HPDE6-E6E7 (cell line): ENCODE results near the gene SESN1.

Experiments used
- DNase-seq: peaks from one replicate; pipeline ENCODE4 v3.0.0; 2011; ENCODE audit warnings: missing footprints; ENCODE audit errors: extremely low spot score

SESN1 gene

GRCh38 chr6:108940741-108941140 lies 153.9 kb downstream of the SESN1 start:
- no peak for DNase-seq

DNA sequence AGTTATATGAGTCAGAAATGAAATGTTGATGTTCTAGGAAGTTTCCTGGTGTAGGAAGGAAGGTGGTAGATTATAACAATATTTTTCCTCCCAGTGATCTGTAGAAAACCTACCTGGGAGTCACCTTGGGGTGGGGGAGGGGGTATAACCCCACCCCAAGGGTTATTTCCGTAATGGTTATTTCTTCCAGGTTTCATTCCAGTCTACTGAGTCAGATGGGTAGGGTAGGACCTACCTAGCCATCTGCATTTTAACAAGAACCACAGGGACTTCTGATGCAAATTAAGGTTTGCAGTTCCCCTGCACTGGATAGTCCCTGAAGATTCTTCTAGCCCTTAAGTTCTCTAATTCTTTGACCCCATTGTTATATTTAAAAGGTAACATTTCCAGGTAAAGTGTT lies 157.5 kb downstream of the SESN1 start:
- no peak for DNase-seq
